ENCODE data around the gene ARHGAP5. TPM values are rescaled to one million over a fixed set of nuclear protein-coding genes. Genes with fewer than 3 reads are reported as not detected.
A peak's percentile ranks its signal among the peaks of the same experiment; 100 is the strongest.

The ARHGAP5 gene
- polyA plus RNA-seq, 1 donor from 2014 or later = 26.0 TPM

GRCh38 chr14:32200368-32201192 is 123.5 kb downstream of the ARHGAP5 start:
- Mint-ChIP-seq H3K4me1 (peaks cover 24 to 35% (median 26%) of the 10 kb centered on the region in 3 donors), H3K36me3 (peaks cover 3% of the 10 kb centered on the region), H3K4me3 (peak overlapping the region; percentile 85 to 96 (median 94)), H3K27ac (peak overlapping the region; percentile 97 to 100 (median 99)), H3K9me3 (no peaks in the 10 kb centered on the region), H3K27me3 (no peaks in the 10 kb centered on the region)

- peaks cover 27 to 36% (median 31%) of the 10 kb centered on the region in 3 donors for H3K4me1 Mint-ChIP-seq
- peak overlapping the region; percentile 85 to 96 (median 94) for H3K4me3 Mint-ChIP-seq
- no peaks in the 10 kb centered on the region for H3K9me3 Mint-ChIP-seq
- H3K36me3 Mint-ChIP-seq = peaks cover 1% of the 10 kb centered on the region
- H3K27me3 Mint-ChIP-seq = peaks cover under 1% of the 10 kb centered on the region
- H3K27ac Mint-ChIP-seq = peak overlapping the region; percentile 97 to 100 (median 99)
Observed at GRCh38 chr14:32201193-32201815, 124.2 kb downstream of the ARHGAP5 start.

- H3K27me3 Mint-ChIP-seq = peaks cover 4% of the 10 kb centered on the region
- peaks cover 1% of the 10 kb centered on the region for H3K36me3 Mint-ChIP-seq
- peak within 1 kb of the TSS; percentile 85 to 96 (median 94) for H3K4me3 Mint-ChIP-seq
- peak within 1 kb of the TSS; percentile 97 to 100 (median 99) for H3K27ac Mint-ChIP-seq
- H3K4me1 Mint-ChIP-seq = peaks cover 31 to 42% (median 35%) of the 10 kb centered on the region in 3 donors
- H3K9me3 Mint-ChIP-seq = no peaks in the 10 kb centered on the region
Observed at GRCh38 chr14:32201816-32202490, 124.8 kb downstream of the ARHGAP5 start, which contains the start of gene RNU6-7. TSS of gene RNU6-7 (plus strand) at chr14:32202045.

GRCh38 chr14:32202491-32202997 is 125.4 kb downstream of the ARHGAP5 start:
- peaks cover 1% of the 10 kb centered on the region for H3K36me3 Mint-ChIP-seq
- H3K4me3 Mint-ChIP-seq = peak overlapping the region; percentile 85 to 96 (median 94)
- peaks cover 4% of the 10 kb centered on the region for H3K27me3 Mint-ChIP-seq
- H3K27ac Mint-ChIP-seq = peak overlapping the region; percentile 97 to 100 (median 99)
- no peaks in the 10 kb centered on the region for H3K9me3 Mint-ChIP-seq
- peaks cover 31 to 42% (median 35%) of the 10 kb centered on the region in 3 donors for H3K4me1 Mint-ChIP-seq

GRCh38 chr14:32202998-32203882 is 126.1 kb downstream of the ARHGAP5 start, which contains the start of gene RNU6-8:
TSS of gene RNU6-8 (minus strand) at chr14:32203269.
- H3K27ac Mint-ChIP-seq = peak within 1 kb of the TSS; percentile 97 to 100 (median 99)
- H3K27me3 Mint-ChIP-seq = peaks cover 4% of the 10 kb centered on the region
- peaks cover 1% of the 10 kb centered on the region for H3K36me3 Mint-ChIP-seq
- peaks cover 31 to 42% (median 35%) of the 10 kb centered on the region in 3 donors for H3K4me1 Mint-ChIP-seq
- H3K4me3 Mint-ChIP-seq = peak within 1 kb of the TSS; percentile 85 to 96 (median 94)
- H3K9me3 Mint-ChIP-seq = no peaks in the 10 kb centered on the region

GRCh38 chr14:32203928-32204357 is 126.8 kb downstream of the ARHGAP5 start:
- peaks cover 1% of the 10 kb centered on the region for H3K36me3 Mint-ChIP-seq
- H3K4me1 Mint-ChIP-seq = peaks cover 31 to 42% (median 35%) of the 10 kb centered on the region in 3 donors
- peak overlapping the region; percentile 85 to 96 (median 94) for H3K4me3 Mint-ChIP-seq
- no peaks in the 10 kb centered on the region for H3K9me3 Mint-ChIP-seq
- peaks cover 4% of the 10 kb centered on the region for H3K27me3 Mint-ChIP-seq
- peak overlapping the region; percentile 97 to 100 (median 99) for H3K27ac Mint-ChIP-seq

GRCh38 chr14:32205554-32205953 is 128.4 kb downstream of the ARHGAP5 start:
- Mint-ChIP-seq H3K4me1 (peaks cover 25 to 33% (median 30%) of the 10 kb centered on the region in 3 donors), H3K4me3 (peak overlapping the region in 2 of 4 donors; percentile 15 to 86), H3K36me3 (peaks cover 1% of the 10 kb centered on the region), H3K9me3 (peaks cover 0 to 2% (median 0%) of the 10 kb centered on the region in 3 donors), H3K27me3 (peaks cover 4% of the 10 kb centered on the region), H3K27ac (peak overlapping the region in 1 of 3 donors; percentile 91)

- peaks cover 4% of the 10 kb centered on the region for H3K27me3 Mint-ChIP-seq
- peak overlapping the region in 2 of 4 donors; percentile 15 to 86 for H3K4me3 Mint-ChIP-seq
- peaks cover 25 to 30% (median 29%) of the 10 kb centered on the region in 3 donors for H3K4me1 Mint-ChIP-seq
- peaks cover 0 to 2% (median 0%) of the 10 kb centered on the region in 3 donors for H3K9me3 Mint-ChIP-seq
- H3K36me3 Mint-ChIP-seq = peaks cover 1% of the 10 kb centered on the region
- H3K27ac Mint-ChIP-seq = peak overlapping the region in 2 of 3 donors; percentile 11 to 91
Observed at GRCh38 chr14:32205984-32206383, 128.9 kb downstream of the ARHGAP5 start.

- H3K4me1 Mint-ChIP-seq = peaks cover 25 to 30% (median 27%) of the 10 kb centered on the region in 3 donors
- H3K9me3 Mint-ChIP-seq = peaks cover 0 to 2% (median 0%) of the 10 kb centered on the region in 3 donors
- peaks cover 4% of the 10 kb centered on the region for H3K27me3 Mint-ChIP-seq
- H3K36me3 Mint-ChIP-seq = peaks cover 1% of the 10 kb centered on the region
- H3K27ac Mint-ChIP-seq = peak overlapping the region; percentile 11 to 91 (median 14)
- peak overlapping the region in 1 of 4 donors; percentile 86 for H3K4me3 Mint-ChIP-seq
Observed at GRCh38 chr14:32206552-32206951, 129.4 kb downstream of the ARHGAP5 start.

- no peak overlapping the region for H3K4me3 Mint-ChIP-seq
- peaks cover 0 to 2% (median 0%) of the 10 kb centered on the region in 3 donors for H3K9me3 Mint-ChIP-seq
- peaks cover 13 to 21% (median 16%) of the 10 kb centered on the region in 3 donors for H3K4me1 Mint-ChIP-seq
- H3K27me3 Mint-ChIP-seq = peaks cover 4% of the 10 kb centered on the region
- no peaks in the 10 kb centered on the region for H3K36me3 Mint-ChIP-seq
- H3K27ac Mint-ChIP-seq = no peak overlapping the region
Observed at GRCh38 chr14:32208490-32208889, 131.4 kb downstream of the ARHGAP5 start.

Other genes with a start within 250 kb of the ARHGAP5 start
- gene RNU6-7, start 124.7 kb downstream of the ARHGAP5 start, polyA plus RNA-seq = not detected
- gene RNU6-8, start 126.0 kb downstream of the ARHGAP5 start, polyA plus RNA-seq = not detected

Measured in IgD-negative memory B cell (primary cell).